GM21737 (cell line): ENCODE results near the gene PYGB.

Experiments used
- ATAC-seq: cut with Tn5 transposase; IDR thresholded peaks from one replicate; pipeline ENCODE4 v1.9.1; 2021; ENCODE audit warnings: mild to moderate bottlenecking, moderate library complexity; ENCODE audit not compliant: unreplicated experiment

Gene PYGB

DNA sequence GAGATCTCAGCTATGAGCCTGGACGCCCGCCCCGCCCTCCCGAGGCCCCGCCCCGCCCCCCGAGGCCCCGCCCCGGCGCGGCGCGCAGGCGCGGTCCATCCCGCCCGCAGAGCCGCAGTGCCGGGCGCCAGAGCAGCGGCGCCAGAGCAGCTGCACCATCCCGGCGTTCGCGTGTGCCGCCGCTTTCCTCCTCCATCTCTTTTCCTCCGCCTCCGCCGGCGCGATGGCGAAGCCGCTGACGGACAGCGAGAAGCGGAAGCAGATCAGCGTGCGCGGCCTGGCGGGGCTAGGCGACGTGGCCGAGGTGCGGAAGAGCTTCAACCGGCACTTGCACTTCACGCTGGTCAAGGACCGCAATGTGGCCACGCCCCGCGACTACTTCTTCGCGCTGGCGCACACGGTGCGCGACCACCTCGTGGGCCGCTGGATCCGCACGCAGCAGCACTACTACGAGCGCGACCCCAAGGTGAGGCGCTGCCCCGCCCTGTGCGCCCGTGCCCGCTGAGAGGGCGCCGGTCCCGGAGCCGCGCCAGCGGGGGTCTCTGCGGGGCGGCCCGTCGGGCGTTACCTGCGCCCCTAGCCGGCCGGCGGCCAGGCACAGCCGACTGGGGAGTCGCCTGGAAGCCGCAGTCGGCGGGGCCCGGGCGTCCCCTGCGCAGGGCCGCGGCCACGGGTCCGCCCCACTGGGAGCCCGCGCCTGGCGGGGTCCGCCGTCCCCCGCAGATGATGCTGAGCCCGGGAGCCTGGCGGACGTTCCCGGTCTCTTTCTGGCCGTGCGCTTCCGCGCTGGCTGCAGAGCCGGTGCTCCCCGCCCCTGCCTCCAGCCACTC lies at the start of gene PYGB:
Gene PYGB, plus strand, starts transcription at position 130 of the 830 bp plus-strand sequence. Its CDS starts 94 bp downstream, at position 224.
- peak; percentile 62 for ATAC-seq

DNA sequence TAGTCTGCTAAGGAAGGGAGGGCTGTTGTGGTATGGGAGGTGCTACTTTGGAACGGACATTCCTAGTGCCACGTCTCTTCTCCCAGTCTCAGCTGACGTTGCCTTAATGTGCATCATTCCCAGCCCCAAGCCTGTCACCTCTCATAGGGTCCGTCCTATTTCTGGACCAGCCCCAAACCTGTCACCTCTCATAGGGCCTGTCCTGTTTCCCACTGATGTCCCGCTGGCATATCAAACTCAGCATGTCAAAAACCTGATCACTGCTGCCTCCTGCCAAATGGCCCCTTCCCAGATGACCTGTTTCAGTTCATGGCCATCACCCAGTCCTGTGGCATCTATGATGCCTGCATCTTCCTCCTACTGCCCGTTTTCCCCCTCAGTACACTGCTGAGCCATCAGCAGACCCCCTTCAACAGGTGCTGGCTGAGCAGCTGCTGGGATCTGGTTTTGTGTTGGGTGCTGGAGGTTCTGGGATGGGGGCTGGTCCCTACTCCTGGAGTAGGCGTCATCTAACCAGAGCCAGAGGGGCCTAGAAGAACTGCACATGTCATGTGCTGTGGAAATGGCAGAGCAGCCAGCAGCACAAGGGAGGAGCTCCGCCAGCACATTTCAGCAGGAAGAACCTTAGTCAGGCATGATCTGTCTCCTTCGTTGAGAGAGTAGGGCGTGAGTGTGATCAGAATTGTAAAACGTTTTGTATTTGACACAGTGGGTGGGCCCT lies 49.1 kb upstream of the PYGB start:
- ATAC-seq = no peak

DNA sequence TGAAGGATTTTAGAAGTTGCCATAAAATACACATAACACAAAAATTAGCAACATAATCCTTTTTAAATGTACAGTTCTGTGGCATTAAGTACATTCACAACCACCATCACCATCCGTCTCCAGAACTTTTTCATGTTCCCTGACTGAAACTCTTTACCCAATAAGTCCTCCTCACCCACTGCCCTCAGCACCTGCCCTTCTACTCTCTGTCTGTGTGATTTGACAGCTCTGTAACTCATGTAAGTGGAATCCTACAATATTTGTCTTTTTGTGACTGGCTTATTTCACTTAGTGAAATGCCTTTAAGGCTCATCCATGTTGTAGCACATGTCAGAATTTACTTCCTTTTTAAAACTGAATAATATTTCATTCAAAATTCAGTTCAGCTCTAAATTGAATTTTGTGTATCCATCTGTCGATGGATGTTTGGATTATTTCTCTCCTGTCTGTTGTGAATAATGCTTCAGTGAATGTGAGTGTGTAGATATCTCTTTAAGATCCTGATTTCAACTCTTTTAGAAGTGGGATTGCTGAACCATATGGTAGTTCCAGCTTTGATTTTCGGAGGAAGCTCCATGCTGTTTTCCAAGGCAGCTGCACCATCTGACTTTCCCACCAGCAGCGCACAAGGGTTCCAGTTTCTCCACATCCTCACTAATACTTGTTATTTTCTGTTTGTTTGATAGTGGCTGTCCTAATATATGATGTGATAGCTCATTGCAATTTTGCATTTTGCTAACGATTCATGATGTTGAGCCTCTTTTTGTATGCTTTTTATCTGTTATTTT lies 48.2 kb upstream of the PYGB start:
- no peak for ATAC-seq

DNA sequence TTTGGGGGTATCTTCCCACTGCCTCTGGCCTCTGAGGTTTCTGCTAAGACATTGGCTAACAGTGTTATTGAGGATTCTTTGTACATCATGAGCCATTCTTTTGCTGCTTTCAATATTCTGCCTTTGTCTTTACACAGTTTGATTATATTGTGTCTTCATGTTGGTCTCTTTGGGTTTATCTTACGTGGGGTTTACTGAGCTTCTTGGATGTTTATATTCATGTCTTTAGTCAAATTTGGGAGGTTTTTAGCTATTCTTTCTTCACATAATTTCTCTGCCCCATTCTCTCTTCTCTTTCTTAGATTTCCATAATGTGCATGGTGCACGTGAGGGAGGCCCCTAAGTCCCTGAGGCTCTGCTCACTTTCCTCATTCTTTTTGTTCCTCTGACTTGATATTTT lies 44.8 kb upstream of the PYGB start:
- ATAC-seq = no peak

DNA sequence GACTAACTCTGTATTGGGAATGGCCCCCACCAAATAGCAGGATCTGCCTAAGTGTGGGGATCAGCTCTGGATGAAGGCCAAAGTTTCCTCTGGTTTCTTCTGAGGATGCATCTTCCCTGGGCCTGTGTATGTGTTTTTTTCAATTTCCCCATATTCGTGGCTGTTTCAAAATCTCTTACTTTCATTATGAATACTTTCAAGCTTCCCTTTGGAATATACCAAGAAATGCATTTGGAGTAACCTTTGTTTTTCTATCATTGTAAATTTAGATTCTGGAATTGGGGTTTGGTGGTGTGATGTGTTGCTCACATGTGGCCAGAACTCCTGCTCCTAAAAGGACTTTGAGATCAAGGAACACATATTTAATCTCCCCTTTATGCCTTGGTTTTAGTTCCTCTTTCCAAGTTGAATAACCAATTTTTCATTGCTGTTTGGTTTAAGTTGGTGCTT lies 44.0 kb upstream of the PYGB start:
- ATAC-seq = no peak

DNA sequence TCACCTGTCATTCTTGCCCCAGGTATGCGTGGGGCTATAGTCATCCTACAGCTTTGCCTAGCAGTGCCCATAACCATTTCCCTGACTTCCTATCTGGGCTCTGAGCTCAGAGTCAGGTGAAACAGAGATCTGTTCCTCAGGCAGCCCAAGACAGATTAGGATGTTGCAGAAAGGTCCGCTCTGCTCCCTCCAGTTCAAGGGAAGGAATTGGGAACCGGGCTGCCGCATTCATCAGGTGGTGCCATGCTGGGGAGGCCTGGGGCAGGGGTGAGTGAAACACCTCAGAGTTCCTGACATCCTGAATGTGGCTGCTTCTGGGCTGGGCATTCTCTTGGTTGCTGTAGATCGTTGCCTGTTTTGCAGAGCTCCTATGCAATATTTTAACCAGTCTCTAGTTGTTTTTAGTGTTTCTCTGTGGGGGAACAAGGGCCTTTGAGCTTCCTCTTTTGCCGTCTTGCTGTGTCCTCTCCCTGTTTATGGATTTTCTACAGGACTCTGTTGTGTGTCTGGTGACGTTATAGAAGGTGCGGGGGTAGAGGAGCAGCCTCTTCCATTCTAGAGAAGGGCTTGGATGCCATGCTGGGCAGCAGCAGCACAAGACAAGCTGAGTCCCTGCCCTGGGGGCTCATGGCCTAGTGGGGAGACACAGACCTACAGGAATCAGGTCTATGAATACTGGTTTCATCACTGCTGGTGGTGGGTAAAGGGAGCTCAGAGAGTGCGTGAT lies 43.2 kb upstream of the PYGB start:
- ATAC-seq = no peak

DNA sequence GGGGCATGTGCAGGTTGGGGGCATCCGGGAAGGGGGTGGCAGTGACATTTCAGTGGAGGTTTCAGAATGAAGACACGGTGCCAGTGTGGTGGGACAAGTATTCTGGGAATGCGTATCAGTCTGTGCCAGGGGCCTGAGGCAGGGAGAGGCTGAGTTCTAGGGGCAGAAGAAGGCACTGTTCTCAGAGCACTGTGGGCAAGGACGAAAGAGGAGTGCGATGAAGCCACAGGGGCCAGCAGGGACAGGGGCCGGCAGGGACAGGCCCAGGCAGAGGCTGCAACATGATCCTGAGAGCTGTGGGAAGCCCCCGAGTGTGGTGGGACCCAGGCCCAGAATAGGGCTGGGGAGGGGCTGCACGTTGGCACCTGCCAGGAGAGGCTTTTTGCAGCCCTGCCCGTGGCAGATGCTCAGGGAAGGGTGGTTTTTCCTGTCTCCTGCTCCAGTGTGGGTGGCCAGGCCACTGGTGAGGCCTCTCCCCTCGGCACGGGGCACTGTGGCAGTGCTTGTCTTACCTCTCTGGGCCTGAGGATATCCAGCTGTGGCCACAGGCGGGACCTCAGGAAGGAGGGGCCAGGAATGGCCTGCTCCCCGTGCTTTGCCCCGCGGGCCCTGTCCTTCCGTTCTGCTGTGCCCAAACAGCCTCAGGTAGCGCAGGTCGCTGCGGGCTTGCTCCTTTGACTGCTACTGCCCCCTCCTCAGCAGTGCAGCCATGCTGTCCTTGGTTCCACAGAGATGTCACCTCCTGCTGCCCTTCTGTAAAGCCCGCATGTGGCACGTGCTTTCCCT lies 42.4 kb upstream of the PYGB start:
- no peak for ATAC-seq

DNA sequence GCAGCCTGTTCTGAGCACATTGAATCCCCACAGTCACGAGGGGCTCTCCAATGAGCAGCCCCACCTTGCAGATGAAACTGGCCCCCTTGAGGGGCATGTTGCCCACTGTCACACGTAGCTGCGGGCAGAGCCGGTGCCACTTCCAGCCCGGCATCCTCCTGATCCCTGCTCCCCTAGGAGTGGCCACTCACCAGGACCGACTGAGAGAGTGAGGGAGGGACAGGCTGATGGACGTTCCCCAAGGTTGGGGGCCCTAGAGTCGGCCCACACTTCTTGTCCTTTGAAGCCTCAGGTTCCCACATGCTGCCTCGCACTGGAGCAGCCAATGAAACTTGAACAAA lies 41.9 kb upstream of the PYGB start:
- no peak for ATAC-seq

DNA sequence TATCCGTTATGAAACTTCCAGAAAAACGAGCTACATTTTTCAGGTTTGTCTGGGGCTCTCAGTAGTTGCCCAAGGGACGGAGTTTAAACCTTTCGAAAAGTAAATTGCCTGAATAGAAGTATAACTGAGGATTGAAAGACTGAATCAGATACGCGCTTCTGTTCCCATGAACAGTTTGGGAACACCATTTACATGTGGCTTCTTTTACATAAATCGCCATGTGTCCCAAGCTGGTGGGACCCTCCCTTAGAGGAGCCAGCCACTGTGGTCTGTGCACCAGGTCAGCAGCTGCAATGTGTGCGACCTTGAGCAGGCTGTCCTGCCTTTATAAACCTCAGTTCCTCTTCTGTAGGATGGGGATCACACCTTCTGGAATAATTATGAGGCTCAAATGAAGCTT lies 41.3 kb upstream of the PYGB start:
- no peak for ATAC-seq

DNA sequence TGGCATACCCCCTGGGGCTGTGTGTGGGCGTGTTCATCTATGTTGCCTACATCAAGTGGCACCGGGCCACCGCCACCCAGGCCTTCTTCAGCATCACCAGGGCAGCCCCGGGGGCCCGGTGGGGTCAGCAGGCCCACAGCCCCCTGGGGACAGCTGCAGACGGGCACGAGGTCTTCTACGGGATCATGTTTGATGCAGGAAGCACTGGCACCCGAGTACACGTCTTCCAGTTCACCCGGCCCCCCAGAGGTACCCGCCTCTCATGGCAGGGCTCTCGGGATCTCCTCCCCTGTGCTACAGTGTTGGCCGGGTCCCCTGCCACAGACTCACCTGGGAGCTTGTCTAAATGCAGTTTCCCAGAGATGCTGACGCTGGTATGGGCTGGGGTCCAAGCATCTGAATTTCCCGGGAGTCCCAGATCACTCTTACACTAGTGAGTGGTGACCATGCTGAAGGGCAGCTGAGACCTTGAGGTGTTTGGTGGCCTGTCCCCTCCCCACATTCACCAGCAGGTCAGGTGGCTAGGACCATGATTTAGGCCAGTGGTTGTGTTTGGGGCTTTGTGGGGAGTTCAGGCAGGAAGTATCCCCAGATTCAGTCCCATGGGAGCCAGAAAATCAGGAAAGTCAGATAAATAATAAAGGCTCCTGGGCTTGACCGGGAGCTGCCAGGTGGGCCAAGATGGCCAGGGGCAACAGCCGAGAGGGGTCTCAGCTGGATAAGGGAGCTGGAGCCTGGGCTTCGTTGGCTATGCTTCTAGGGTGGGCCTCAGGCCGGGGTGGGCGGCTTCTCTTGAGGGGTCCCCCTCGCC lies 40.5 kb upstream of the PYGB start:
- ATAC-seq = no peak

DNA sequence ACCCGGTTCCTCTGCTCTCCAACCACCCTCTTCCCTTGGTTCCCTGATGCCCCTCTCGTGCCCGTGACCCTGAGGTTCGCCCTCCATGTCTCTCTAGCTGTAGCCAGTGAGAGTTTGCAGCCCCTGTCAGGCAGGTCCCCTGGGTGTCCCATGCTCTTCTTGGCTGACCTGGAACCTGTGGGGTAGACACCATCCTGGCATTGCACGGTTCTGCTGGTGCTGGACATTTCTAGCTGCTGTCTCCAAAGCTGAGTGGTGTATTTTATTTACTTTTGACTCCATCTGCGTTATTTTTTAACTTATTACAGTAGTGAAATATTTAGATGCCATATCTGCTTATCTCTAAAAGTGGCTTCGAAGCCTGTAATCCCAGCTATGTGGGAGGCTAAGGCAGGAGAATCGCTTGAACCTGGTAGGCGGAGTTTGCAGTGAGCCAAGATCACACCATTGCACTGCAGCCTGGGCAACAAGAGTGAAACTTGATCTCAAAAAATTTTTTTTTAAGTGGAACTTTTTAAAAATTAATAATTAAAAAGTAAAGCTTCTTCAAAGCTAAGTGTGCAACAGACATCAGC lies 39.8 kb upstream of the PYGB start:
- no peak for ATAC-seq

DNA sequence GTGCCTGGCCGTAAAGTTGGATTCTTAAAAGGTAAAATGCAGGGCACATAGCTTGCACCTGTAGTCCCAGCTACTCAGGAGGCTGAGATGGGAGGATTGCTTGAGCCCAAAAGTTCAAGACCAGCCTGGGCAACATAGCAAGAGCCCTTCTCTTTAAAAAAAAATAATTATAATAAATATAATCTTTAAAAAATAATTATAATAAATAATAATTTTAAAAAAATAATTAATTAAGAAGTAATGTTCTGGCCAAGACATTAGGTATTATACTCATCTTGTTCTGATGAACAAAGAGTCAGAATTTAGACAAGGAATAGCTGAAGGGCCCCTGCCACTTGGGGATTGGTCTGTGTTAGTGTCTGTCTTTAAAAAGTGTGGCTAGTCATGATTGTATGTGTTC lies 38.5 kb upstream of the PYGB start:
- ATAC-seq = no peak

DNA sequence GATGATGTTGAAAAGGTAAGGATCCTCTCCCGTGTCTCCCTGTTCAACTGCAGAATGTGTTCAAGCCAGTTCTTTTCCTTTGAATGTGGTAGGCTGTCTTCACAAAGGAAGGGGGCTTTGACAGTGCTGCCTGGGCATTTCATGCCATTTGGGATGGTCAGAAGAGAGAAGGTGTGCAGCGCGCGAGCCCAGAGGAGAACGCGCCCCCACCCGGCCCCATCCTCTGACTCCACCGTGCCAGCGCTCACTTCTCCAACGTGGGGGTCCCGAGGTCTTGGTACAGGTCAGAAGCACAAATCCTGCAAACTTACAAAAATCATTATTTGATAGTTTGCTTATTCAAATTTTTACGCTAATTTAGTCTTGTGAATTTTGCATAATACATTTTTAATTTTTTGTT lies 38.0 kb upstream of the PYGB start:
- ATAC-seq = no peak

DNA sequence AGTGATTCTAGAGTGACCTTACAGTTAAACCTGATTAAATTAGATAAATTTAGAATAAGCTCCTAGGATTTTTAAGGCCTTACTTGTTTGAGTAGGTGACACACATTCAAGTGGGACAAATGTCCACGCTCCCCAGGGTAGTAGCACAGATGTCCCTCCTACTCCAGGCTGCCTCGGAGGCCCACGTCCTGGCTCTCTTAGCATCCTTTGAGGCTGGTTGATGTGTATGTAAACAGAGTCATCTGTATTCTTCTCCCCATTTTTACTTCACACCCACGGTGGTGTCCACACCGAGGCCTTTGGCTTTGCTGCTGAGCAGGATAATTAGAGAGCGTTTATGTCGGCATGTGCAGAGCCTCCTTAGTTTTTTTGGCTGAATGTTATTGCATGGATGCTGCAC lies 36.6 kb upstream of the PYGB start:
- no peak for ATAC-seq

DNA sequence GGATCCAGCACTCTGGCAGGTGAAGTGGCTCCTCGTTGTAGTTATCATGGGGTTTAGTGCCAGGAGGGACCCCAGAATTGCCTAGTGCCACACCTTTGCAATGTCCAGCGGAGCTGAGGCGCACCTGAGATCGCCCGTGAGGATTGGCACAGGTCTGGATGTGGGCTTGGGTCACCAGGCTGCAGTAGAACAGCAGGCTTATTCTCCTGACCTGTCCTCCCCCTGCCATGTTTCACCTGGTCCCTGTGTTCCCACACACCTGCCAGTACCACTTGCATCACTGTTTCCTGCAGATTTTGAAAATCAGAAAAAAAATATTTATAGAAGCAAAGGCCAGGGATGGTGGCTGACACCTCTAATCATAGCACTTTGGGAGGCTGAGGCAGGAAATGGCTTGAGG lies 35.6 kb upstream of the PYGB start:
- ATAC-seq = no peak

DNA sequence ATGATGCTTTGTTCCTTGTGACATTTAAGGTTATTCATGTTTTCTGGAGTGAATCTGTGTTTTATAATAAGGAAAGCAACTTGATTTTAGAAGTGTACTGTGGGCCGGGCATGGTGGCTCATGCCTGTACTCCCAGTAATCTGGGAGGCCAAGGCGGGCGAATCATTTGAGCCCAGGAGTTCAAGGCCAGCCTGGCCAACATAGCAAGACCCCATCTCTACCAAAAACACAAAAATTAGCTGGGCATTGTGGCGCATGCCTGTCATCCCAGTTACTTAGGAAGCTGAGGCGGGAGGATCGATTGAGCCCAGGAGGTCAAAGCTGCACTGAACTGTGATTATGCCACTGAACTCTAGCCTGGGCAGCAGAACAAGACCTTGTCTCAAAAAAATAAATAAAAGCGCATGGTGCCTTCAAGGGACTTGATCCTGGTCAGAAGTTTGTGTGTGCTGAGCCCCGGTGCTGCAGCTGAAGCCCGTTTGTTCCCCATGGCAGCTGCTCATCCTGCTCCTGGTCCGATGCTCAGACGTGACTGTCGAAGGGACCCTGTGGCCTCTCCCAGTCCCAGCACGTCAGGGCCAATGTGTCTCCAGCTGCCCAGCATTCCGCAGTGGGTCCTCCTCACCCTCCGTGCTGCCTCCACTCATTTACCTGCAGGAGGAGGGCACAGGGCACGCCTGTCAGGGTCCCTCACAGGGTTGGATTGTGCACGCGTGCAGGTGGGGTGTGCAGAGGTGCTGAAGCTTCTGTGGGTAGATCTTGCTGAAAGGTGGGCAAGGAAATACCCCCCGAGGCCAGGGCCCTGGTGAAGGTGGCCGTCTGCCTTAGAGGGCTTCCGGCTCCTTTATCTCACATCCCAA lies 34.1 kb upstream of the PYGB start:
- ATAC-seq = no peak

DNA sequence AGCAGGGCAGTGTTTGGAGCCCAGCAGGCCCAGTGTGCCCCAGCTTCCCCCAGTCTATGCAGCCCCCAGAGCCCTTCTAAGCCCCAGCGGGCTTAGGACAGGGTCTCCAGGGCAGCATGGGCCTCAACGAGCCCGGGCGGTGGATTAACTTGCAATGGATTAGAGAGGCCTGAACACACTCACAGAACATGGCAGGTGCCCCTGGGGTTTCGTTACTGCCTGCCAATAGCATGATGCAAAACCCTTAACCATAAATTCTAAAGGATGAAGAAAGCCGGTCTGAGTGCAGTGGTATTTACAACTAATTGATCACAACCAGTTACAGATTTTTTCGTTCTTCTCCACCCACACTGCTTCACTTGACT lies 33.5 kb upstream of the PYGB start:
- ATAC-seq = no peak

DNA sequence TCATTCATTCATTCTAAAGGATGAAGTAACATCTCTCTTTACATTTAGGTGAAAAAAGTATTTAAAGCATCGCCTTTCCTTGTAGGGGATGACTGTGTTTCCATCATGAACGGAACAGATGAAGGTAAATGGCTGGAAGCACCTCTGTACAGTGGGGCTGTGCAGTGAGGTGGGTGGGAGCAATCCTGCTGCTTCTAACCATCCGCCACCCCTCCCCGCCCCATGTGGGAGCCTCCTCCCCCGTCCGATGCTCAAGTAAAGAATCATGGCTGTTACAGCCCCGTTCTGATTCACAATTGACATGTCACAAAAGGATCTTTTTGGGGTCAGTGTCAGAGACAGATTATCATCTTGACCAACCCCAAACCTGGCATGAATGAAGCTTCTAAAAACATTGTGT lies 33.1 kb upstream of the PYGB start:
- no peak for ATAC-seq
